ENCODE data around the gene CD7. TPM values are rescaled to one million over a fixed set of nuclear protein-coding genes. Genes with fewer than 3 reads are reported as not detected.

CD7 gene
- total and polyA plus RNA-seq, 9 of the 15 experiments (the other 6 are each of a cell fraction or from before 2014, with no cell fraction given) = 0.21 to 0.35 TPM; not detected in 7

- TF ChIP-seq ZNF431 (CRISPR knock-in tag; IDR thresholded peaks at IDR 0.05) (no peak), DDX20 (tag; IDR thresholded peaks at IDR 0.05; ENCODE audit: low read depth) (no peak), ZNF232 (CRISPR knock-in tag; IDR thresholded peaks at IDR 0.05) (no peak), TOE1 (IDR thresholded peaks at IDR 0.05; ENCODE audit: borderline replicate concordance) (peak; percentile 79; the same call in 1 of the 2 replicates), TOE1 (CRISPR knock-in tag; IDR thresholded peaks at IDR 0.05; ENCODE audit: borderline replicate concordance, low read depth) (no peak), E2F8 (IDR thresholded peaks at IDR 0.05; ENCODE audit: low read depth, partially characterized antibody) (peak; percentile 65), ZBTB7A (IDR thresholded peaks at IDR 0.05; ENCODE audit: borderline replicate concordance, control insufficient read depth, low read depth, low read length) (peak; percentile 19; the same call in 1 of the 2 replicates), FOXA3 (CRISPR knock-in tag; conservative IDR thresholded peaks at IDR 0.05 in 1 of 2, IDR thresholded peaks at IDR 0.05 in 1 of 2) (no peak), TRIM25 (IDR thresholded peaks at IDR 0.05; ENCODE audit: borderline replicate concordance) (no peak), CBFB (CRISPR knock-in tag; IDR thresholded peaks at IDR 0.05) (peak; percentile 83; the same call in 1 of the 2 replicates), ZNF316 (IDR thresholded peaks at IDR 0.05) (no peak), MNT (conservative IDR thresholded peaks at IDR 0.05) (peak in 1 of 2 experiments; percentile 76; a peak in 3 of 4 replicates), DLX4 (CRISPR knock-in tag; IDR thresholded peaks at IDR 0.05) (no peak), SREBF1 (IDR thresholded peaks at IDR 0.05; ENCODE audit: borderline replicate concordance, low read depth, low read length) (no peak), ZNF77 (CRISPR knock-in tag; IDR thresholded peaks at IDR 0.05) (no peak), GABPB1 (CRISPR knock-in tag; IDR thresholded peaks at IDR 0.05) (peak; percentile 92), NONO (IDR thresholded peaks at IDR 0.05; ENCODE audit: low read depth in 2 of 2, low read length in 1 of 2) (peak in 1 of 2 experiments; percentile 87; a peak in 1 of 4 replicates), RBFOX2 (IDR thresholded peaks at IDR 0.05; ENCODE audit: low read depth, low read length) (peak; percentile 93), ZNF695 (CRISPR knock-in tag; IDR thresholded peaks at IDR 0.05) (no peak), NBN (IDR thresholded peaks at IDR 0.05; ENCODE audit: low read depth) (peak; percentile 95), HDAC1 (IDR thresholded peaks at IDR 0.05) (peak in 1 of 2 experiments; percentile 4; a peak in 1 of 4 replicates)
Measured at GRCh38 chr17:82273327-82274133, 43.9 kb downstream of the CD7 start, which contains the start of gene CSNK1D (continued).

Measured in K562 (cell line).